Breast epithelium (tissue), 3 donors: ENCODE data around the gene KLHL26.

ENCODE experiments used
- POLR2A ChIP-seq: fragments of 450-650 bp; IDR thresholded peaks from one replicate; pipeline ENCODE4 v1.6.1; 2016; ENCODE audit warnings: antibody characterized with exemption, mild to moderate bottlenecking, moderate library complexity
- POLR2AphosphoS5 ChIP-seq, 3 donors: sonication (generic); formaldehyde crosslinking; IDR thresholded peaks; one replicate each; pipeline ENCODE4 v1.6.1; 2017; ENCODE audit warnings: antibody characterized with exemption in 3 of 3
- TF ChIP-seq, protein P1 (sequence below), 3 donors: fragments of 450-650 bp; IDR thresholded peaks; one replicate each; pipeline ENCODE4 v1.5.1; 2016 to 2017; ENCODE audit warnings: antibody characterized with exemption in 3 of 3, mild to moderate bottlenecking in 3 of 3, moderate library complexity in 3 of 3

DNA sequence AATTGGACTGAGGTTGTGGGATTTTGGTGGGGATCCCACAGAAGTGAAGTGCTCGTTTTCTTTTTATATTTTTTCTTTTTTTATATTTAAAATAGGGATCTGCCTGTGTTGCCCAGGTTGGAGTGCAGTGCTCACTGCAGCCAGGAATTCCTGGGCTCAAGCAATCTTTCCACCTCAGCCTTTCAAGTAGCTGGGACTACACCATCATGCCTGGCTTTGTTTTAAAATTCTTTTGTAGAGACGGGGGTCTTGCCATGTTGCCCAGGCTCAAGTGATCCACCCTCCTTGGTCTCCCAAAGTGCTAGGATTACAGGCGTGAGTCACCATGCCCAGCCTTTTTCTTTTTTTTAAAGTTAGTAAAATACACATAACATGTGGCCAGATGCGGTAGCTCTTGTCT lies 67.2 kb downstream of the KLHL26 start:
- TF ChIP-seq, protein P1, sequence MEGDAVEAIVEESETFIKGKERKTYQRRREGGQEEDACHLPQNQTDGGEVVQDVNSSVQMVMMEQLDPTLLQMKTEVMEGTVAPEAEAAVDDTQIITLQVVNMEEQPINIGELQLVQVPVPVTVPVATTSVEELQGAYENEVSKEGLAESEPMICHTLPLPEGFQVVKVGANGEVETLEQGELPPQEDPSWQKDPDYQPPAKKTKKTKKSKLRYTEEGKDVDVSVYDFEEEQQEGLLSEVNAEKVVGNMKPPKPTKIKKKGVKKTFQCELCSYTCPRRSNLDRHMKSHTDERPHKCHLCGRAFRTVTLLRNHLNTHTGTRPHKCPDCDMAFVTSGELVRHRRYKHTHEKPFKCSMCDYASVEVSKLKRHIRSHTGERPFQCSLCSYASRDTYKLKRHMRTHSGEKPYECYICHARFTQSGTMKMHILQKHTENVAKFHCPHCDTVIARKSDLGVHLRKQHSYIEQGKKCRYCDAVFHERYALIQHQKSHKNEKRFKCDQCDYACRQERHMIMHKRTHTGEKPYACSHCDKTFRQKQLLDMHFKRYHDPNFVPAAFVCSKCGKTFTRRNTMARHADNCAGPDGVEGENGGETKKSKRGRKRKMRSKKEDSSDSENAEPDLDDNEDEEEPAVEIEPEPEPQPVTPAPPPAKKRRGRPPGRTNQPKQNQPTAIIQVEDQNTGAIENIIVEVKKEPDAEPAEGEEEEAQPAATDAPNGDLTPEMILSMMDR (IDR thresholded peaks at IDR 0.05) = no peak
- no peak for TF ChIP-seq POLR2A
- no peak for TF ChIP-seq POLR2AphosphoS5 (IDR thresholded peaks at IDR 0.05)
